HG03571 (cell line): ENCODE measurements around the gene NCKAP5.

Source experiments
- ATAC-seq: cut with Tn5 transposase; IDR thresholded peaks from one replicate; pipeline ENCODE4 v1.9.1; 2021; ENCODE audit not compliant: unreplicated experiment

NCKAP5 gene

DNA sequence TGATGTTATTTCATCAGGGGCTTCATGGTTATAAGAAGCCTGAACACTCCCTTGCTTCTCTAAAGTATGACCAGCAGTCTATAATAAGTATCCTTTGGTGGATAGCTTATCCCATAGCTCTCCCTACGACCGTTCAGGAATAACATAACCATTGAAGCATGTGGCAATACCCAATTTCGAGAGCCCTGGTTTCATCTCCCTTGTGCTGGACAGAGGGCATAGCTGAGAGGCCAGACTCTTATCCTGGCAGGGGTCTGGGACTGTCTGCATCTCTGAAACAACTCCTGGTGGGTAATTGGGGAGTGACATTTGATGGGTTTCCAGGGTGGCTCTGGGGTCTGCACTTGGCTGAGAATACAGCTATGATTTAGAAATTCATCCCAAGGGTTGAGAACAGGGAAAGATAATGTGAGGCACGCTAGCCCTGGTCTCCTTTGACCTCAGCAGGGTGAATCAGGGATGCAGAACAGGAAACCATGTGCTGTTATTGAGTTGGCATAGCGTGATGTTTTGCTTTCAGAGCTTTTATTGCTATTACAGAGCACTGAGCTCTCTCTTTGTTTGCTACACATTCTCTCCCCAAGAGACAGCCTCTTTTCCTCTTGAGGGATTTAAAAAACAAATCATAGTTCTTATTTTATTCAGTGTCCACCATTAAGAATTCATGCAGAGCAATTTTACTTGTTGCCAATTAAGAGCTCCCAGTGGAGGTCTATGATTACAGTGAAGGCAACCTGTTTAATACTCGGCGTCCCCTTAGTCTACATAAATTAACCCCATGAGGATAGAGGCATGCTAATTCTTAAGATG lies 274.5 kb downstream of the NCKAP5 start:
- no peak for ATAC-seq

DNA sequence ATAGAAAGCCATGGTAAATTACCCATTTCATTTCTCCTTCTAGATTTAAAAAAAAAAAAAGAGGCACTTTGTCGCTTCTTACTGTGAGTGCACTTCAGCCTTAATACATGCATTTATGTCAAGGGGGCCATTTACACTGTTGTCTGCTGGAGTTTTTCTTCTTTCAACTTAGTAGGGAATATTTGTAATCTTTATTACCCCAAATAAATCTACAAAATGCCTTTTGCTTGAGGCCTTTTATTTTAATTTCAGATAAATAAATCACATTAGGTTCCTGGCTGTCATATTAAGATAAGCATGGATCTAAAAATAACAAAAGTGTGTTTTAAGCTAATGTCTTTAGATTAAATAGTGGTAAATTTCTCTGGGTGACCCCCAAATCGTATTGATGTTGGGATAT lies 276.0 kb downstream of the NCKAP5 start:
- ATAC-seq = no peak

DNA sequence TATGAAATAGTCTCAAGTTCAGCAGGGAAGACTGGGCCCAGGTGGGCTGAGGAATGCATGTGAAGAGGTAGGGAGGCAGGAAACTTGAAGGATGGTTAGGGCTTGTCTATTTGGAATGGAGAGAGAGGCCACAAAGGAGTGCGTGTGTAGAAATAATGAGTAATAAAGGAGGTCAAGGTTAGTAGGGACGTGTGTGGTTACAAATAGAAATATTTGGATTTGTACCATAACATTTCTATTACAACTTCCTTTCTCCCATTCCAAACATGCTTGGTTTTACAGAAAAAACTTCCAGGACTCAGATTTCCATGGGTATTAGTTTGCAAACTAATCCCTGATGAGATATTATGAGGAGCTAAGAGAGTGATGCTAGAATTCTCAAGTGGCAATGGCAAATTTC lies 280.6 kb downstream of the NCKAP5 start:
- no peak for ATAC-seq

DNA sequence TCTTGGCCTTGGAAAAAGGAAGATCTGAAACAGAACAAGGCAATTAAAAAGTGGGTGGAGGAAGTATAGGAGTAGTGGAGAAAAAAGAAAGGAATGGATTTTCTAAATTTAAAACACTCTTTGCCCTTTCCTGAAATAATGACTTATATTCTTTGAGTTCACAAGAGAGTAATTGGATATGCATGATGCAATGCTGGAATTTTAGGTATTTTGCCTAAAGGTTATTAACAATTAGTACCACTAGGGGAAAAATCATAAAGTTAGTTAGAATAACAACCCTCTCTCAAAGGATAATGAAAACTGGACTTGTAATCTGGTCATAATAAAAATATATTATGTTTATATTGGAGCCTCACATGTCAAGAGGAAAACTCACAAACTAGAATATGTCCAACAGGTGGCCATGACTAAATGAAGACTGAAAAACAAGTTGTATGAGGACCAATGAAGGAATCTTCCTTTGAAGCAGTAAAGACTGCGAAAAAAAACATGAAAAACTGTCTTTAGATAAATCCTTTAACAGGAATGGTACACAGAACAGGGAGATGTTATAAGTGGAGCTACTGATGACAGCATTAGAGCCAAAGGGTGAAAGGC lies 281.8 kb downstream of the NCKAP5 start:
- no peak for ATAC-seq

DNA sequence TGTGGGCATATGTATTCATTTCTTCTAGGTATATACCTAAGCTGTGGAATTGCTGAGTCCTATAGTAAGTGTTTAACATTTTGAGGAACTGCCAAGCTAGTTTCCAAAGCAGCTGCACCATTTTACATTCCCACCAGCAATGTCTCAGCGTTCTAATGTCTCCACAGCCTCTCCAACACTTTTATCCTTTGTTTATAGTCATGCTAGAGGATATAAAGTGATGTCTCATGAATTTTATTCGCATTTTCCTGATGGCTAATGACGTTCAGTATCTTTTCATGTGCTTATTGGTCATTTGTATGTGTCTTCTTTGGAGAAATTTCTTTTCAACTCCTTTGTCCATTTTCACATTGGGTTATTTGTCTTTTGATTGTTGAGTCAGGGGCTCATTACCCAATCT lies 295.2 kb downstream of the NCKAP5 start:
- no peak for ATAC-seq

DNA sequence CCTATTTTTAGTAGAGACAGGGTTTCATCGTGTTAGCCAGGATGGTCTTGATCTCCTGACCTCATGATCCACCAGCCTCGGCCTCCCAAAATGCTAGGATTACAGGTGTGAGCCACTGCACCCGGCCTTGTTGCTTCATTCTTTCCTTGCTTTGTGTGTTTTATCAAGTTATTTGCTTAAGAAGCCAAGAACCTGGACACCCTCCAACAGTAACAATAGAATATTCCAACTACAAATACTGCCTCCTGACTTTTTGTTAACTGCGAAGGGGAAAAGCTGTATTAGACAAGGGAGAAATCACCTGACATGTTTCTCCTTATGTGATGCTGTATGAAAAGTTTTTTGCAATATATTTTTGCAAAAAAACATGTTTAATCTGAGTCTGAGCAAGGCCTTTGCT lies 297.2 kb downstream of the NCKAP5 start:
- no peak for ATAC-seq

DNA sequence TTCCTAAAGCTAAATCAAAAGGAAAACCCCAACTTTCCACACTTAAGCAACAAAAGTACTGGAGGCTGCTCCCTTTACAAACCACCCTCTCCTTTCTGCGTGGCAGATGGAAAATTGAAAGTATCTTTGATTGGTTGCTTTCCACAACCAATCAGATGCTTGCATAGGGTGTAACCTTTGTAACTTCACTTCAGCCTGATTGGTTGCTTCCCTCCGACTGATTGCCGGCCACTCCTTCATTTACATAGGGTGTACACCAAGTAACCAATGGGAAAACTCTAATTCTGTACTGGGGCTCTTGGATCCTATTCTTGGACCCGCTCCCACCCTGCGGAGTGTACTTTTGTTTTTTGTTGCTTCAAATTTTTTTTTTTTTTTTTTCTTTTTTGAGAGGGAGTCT lies 297.7 kb downstream of the NCKAP5 start:
- no peak for ATAC-seq

DNA sequence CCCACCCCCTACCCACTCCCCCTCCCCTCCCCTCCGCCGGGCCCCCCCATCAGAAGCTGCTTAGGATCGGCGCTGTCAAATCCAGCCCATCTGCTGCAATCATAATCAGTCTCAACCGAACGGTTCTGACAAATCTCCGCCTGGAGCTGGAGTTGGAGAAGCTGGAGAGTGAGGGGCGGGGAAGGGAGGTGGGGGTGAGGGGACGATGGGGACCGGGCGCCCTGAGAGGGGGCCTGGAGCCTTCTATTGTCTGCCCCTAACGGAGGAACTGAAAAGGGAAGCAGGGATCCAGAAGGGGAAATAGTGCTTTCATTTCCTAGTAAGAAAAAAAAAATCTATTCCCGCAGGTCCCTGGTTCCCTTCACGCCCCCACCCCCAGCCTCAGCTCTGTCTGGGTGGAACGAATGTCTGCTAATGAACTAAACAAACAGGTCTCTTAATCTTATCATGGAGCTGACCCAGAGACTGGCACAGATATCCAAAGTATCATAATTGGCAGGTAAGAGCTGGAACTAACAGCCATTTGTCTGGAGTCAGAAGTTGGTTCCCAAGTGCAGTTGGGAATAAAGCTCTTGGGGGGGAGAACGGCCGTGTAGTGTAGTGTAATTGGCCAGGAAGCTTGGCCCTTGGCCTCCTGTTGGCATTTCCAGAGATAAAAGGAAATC lies 301.2 kb downstream of the NCKAP5 start:
- no peak for ATAC-seq

DNA sequence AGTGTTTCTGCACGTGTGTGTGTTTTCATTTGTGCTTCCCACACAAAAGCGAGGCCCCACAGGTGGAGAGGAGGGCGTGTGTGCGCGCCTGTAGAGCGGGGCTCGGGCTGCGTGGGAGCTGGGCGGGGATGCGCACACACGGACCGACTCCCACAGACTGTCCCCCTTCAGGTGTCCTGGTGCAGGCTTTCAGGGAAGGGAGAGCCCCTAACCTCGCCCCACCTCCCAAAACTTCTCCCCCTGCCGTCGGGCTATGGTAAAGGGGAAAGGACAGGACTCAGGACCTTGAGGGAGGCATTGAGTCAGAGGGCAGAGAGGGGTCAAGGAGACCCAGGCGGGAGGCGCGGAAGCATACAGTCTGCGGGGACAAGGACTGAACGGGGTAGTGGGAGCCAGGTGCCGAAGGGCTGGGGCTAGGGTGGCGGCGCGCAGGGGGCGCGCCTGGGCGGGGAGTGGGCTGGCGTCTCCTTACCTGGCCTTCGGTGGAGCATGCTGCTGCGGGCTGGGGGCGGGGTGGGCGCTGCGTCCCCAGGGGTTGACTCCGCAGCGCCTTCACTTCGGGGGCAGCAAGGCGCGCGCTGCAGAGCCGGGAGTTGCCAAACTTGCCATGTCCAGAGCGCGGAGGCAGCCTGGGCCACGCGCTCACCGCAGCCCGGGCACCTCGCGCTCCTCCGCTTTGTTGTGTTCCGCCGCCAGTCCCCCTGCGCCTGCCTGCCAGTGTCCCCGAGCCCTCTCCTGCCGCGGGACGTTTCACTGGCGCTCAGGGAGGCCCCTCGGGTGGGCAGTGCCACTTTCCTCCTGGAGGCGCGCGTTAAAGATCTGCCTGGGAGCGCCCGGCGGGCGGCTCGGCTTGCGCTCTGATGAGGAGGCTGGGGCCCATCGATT lies 302.0 kb downstream of the NCKAP5 start:
- no peak for ATAC-seq

DNA sequence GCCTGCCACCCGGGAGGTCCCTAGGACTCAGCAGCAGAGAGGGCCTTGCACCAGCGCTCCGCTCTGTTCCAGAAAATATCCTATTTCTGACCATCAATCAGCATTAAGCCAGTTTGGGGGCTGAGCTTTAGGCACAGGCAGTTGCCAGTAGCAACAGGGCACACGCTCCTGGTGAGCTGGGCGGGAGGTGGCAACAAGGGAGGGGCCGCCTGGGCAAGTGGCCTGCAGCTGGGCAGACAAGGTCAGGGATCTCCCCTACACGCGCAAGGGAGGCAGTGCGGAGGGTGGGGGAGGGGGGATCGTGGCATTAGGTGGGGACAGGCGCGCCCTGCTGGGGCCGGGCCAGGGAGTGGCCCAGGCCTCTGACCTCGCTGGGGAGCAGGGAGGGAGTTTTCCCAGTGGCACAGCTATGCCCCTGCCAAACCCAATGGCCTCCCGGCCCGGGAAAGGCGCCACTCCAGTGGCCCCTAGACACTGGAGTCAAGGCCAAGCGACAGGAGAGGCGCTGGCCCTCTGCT lies 302.8 kb downstream of the NCKAP5 start:
- ATAC-seq = no peak

DNA sequence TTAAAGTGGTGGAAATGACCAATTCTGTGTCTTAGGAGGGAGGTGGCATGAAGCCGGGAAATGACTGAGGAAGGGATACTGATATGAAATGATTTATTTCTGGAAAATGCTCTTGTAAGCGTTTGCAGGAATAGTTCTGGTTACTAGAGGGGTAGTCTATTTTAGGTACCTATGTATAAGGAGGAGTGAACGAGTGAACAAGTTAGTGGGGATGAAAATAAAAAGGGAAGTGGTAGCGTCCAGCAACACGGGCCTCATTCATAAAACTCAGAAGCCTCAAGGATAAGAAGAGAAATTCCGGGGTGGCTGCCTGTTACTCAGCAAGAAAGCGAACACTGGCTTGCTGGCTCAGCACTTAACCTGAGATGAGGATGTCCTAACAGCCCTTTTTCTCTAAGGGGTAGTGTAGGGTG lies 303.3 kb downstream of the NCKAP5 start:
- no peak for ATAC-seq

DNA sequence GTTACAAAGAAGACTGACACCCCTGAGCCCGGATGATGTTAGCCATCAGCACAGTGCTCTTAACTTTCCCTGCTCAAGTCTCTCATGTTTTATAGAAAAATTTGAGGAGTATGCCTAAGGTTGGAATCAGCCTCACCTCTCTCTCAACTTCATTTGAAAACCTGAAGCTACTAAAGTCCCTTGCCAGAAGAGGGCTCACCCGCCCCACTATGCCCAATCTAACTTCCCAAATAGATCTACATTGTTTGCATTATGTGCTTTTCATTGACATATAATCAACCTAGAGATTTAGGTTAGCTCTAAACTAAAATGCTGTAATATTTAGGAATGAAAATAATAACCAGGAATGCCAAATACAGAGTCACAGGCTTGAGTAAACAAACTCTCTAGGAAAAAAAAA lies 305.4 kb downstream of the NCKAP5 start:
- ATAC-seq = no peak

DNA sequence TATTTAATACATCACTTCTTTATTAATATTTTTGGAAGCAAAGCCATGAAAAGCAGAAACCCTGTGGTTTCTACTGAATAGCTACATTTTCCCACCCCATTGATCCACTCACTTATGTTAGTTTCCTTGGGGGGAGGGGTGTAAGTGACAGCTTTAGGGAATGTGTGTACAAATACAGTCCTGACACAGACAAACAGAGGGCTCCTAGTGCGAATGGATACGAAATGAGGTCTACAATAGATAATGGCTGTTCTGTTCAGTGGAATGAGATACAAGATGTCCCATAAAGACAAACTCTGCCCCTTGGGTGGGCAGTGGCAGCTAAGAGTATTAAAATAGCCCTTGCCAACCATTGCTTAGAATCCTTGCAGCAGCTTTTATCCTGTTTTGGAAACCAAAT lies 312.9 kb downstream of the NCKAP5 start:
- ATAC-seq = no peak

DNA sequence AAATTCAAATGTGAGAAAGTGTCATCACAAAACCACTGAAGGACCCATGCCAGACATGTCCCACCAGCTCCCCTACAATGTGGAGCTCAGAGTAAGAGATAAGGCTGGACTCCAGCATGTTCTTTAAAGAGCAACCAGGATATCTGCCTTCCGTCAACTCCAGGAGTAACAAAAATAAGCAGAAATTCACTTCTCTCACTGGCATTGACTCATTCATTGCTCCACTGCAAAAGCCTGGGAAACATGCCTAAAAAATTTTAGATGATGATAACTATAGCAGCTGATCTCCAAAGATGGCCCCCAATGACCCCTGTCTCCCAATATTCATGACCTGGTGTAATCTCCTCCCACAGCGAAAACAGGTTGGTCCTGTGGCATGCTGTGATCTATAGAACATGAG lies 314.5 kb downstream of the NCKAP5 start:
- no peak for ATAC-seq

DNA sequence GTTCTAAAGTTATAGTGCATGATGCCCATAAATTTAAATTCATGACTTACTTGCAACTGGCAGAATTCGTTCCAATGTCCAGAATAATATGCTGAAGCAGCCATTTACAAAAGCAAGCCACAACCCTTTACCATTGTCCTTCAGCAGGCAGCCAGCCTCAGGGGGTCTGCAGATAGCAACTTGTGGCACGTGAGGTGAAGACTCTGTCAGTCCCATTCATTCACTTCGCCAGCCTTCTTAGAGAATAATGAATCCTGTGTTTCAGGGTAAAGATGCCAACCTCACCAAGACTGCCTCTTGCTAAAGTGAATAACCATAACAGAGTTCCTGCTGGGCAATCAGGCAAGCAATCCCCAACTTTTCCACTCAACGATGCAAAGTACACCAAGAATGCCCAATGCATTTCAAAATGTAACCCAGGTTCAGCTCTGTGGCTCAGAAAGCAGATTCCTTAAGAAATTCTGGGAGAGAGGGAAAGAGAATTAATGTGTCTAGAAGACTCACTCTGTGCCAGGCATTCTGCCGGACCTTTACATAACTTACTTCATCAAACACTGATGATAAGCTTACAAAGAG lies 315.4 kb downstream of the NCKAP5 start:
- ATAC-seq = no peak

DNA sequence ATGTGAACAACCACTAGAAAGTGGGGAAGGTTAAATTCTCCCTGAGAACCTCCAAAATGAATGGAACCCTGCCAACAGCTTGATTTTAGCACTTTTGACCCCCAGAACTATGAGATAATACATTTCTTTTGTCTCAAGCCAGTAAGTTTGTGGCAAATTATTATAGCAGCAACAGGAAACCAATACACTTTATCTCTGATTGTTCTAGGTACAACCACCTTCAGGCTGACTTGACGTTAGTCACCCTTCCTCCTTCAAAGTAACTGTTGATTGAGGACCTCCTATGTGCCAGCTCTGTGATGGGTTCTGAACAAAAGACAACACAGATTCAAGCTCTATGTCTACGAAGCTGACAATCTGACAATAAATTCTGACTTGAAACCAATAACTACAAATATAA lies 318.9 kb downstream of the NCKAP5 start:
- no peak for ATAC-seq

DNA sequence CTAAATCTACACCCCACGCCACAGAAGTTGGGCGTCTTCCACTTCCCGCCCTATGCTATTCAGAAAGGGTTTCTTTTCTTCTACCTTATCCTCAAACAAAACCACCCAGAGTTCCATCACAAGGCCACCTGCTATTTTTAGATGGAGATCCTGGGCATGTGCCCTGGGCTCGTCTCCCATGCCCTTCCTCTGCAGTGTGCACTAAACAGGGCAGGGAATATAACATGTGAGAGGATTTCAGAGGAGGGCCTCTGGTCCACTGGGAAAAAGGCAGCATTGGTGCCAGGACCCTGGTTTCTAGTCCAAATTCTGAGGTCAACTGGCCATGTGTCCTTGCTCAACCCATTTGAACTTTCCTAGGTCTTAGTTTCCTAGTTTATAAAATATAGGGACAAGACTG lies 320.0 kb downstream of the NCKAP5 start:
- no peak for ATAC-seq

DNA sequence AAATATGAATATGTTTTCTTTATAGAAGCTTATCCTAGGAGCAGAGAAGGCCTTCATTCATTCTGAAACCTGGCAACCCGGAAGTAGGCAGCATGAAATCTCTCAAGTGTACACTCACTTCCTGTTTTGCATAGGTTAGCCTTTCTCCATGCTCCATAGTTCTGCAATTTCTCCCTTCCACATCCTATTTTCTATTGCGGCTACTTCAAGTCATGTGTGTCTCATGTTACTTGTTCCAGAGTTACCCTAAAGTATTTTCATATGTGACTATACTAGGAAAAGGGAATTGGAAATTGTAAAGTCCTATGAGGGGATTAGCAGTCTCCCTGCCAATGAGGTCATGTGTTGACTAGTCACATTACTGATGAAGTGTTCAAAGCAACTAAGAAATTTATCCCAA lies 320.6 kb downstream of the NCKAP5 start:
- no peak for ATAC-seq

DNA sequence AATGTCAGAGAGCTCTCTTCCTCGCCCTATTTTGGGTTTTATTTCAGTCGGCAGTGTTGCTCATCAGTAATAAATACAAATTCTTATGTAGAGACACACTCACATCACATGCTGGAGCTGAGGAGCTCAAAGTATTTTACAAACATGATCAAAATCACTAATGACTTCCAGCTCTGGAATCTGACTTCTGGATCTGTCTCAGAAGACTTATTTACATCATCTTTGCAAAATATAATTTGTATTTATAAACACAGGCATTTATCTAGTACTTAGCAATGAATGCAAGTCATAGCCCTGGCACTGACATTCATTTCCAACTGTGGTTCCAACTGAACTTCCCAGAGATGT lies 327.1 kb downstream of the NCKAP5 start:
- no peak for ATAC-seq

DNA sequence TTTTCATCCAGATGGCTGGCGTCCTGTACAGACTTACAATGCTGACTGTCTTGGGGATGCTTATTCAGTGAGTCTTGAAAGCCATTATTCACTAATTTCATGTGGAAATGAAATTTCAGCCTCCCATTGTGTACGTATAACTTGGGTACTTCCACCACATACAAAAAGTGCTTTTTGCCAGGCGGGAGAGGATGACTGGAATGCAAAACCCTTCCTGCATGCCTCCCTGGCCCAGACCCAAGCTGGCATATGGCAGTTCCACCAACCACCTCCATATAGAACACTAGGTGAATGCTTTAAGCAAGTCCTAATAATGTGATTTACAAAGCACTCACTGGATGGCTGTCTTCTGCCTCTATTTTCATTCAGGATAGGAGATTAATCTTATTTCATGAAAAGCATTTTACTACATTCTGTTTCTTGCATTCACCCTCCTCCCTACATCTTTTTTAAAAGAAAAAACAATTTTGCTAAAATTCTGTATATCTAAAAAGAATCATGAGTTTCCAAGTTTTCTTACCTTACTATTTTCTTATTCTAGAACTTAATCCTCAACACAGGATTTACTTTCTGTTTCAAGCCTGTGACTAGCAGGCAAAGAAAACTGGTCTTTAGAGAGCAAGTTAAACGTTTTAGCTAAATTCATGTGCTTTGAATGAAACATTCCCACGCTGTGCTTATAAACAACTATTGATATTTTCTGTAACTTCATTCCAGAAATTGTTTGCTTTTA lies 327.6 kb downstream of the NCKAP5 start:
- no peak for ATAC-seq
